Non-pigmented ciliary epithelial cell (primary cell): ENCODE data around the gene UQCC2.

Experiments
- DNase-seq: peaks from one replicate; pipeline ENCODE4 v3.0.0-alpha.2; 2010; ENCODE audit warnings: low read depth

Gene UQCC2

DNA sequence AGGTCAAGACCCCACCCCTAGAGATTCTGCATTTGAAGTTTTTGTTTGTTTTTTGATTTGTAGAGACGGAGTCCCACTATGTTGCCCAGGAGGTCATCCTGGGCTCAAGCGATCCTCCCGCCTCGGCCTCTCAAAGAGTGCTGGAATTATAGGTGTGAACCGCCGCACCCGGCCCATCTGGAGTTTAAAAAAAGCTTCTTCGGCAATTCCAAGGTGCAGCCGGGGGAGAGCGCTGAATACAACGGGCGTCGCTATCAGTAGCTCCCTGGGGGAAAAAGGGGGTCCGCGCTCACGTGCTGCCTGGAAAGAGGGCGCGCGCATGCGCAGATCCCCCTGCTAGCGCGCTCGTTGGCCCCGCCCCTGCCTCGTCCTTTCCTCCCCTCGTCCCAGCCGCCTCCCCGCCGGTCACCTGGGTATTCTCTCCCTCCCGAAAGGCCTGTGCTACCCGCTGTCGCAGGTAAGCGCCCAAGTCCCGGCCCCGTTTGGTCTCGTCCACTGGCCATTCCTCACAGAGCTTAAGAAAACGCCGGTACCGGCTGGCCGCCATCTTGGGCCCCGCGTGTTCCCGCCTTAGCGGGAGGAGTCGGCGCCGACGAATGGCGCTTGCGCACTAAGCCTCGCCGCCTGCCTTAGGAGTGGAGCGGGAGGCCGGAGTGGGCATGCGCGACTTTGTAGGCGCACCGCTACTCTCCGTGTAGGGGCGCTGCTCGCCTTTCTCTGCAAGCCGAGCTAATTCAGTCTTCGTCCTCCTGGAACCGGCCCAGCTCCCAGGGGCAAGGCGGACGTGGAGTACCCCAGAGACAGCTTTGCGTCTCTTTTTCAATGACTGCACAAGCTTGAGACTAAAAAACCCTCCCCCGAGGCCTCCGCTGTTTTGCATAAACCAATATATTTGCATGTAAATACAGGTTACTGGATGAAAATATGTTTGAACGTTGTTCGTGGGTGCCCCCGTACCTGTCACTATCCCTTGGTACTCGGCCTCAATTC, at the start of gene UQCC2:
TSS of gene UQCC2 (minus strand) at position 561 of the 990 bp plus-strand sequence. CDS start at position 547, 14 bp downstream.
- DNase-seq, result peak; percentile 65

- DNase-seq, result no peak
Measured at GRCh38 chr6:33759887-33760629, 48.6 kb upstream of the UQCC2 start.

GRCh38 chr6:33758815-33759216, 47.3 kb upstream of the UQCC2 start:
- DNase-seq, result no peak

DNA sequence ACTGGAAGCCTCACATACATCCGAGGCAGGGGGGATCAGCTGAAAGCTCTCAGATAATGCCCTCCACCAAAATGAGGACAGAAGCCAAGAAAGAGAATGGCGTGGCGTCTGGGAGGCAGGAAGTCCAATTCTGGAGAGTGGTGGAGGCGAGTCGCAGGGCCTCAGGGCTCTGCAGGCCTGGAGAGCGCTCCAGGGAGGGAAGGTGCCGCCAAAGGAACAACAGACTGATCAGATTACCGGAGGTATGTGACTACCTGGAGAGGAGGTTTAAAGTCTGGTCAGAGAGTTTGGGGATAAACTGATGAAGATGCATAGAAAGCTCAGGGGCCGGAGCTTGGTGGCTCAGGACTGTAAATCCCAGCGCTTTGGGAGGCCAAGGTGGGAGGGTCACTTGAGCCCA, 46.4 kb upstream of the UQCC2 start:
- no peak for DNase-seq

DNA sequence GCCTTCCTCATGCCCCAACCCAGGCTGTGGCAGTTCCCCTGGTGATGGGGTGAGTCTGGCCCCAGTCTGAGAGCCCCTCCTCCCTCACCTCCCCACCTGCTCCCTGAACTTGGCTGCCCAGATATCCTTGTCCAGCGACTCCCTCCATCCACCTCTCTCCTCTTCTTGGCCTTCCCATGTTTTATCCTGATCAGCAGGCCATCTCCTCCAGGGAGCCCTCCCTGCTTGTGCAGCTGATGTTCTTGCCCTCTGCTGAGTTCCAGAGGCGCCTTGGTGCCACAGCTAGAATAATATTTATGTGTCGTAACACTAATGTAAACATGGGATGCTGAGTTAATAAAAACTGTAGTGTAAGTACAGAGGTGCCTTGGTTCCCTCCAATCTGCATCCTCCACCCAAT, 45.6 kb upstream of the UQCC2 start:
- no peak for DNase-seq

DNA sequence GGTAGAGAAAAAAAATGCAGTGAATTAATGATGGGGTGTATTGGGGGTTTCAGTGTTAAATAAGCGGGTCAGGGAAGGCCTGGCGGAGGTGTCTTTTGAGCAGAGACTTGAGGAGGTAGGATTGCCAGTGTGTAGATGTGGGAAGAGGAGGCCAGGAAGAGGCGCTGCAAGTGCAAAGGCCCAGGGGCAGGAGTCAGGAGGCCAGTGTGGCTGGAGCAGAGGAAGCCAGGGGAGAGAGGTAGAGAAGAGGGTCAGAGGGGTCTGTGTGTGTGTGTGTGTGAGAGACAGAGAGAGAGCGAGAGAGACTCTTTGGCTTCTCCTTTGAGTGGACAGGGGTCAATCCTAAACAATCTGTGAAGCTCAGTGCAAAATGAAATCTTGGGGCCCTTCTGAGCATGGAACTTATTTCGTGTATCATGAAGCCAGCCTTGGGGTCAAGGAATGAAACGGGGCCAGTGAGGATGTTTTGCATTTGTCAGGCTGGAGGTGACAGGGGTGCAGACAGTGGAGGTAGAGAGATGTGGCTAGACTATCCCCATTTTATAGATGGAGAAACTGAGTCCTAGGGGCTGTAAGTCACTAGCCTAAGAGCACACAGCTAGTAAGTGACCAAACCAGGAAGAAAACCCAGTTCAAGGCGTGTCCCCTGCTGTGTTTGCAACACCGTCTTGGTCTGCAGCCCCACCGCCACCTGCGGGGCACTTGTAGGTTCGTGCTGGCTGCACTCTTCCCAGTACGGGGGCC, 44.9 kb upstream of the UQCC2 start:
- no peak for DNase-seq

- no peak for DNase-seq
Measured at GRCh38 chr6:33755070-33755869, 43.8 kb upstream of the UQCC2 start.

DNA sequence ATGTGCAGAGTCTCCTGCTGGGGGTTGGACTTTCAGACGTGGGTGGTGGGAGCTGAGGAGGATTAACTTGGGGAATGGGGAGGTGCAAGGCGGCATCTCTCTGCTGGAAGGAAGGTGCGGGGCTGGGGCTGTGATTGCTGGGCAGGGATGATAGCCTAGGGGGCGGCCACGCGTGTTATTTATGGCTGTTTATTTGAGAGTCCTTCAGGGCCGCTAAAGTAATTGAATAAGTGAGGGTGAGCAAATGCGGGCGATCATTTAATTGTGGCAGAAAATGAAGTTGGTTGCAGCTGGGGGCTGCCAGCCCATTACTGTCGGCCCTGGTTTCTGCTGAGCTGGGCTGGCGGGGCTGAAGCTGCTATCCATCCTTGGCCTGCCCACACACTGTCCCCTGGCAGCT, 42.7 kb upstream of the UQCC2 start:
- DNase-seq, result no peak

DNA sequence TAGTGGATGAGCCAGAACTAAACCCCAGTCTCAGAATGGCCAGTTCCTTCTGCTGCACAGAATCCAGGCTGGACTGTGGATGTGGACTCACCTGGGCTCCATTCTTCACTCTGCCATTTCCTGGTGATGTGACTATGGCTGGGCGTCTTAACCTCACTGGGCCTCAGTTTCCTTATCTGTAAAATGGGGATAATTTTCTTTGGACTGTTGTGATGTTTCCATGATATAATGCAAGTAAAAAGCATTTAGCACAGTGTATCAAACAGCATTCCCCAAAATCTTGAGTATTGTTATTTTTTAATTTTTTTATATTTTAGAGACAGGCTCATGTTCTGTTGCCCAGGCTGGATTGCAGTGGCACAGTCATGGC, 41.1 kb upstream of the UQCC2 start:
- no peak for DNase-seq

GRCh38 chr6:33751771-33752645, 40.5 kb upstream of the UQCC2 start:
- DNase-seq, result no peak

GRCh38 chr6:33750244-33750991, 38.9 kb upstream of the UQCC2 start:
- no peak for DNase-seq

- no peak for DNase-seq
Measured at GRCh38 chr6:33749401-33749800, 37.9 kb upstream of the UQCC2 start.

DNA sequence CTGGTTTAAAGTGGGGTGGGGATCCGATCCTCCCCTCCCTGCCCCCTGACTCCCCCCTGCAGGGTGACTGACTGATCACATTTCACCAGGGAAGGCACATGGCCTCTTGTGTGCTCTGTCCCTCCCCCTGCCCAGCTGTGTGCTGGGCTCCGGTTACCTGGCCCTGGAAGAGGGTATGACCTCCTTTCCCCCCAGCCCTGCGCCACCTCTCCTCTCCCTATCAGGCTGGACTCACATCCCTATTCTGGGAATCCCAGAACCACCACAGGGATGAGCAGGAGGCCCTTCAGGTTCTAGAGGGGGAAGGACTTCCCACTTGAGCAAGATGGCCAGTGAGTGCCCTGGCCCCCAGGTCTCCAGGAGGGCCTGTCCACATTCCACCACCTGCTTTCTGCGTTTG, 37.3 kb upstream of the UQCC2 start:
- DNase-seq, result no peak

- DNase-seq, result no peak
Measured at GRCh38 chr6:33747823-33748222, 36.3 kb upstream of the UQCC2 start.

GRCh38 chr6:33746651-33747100, 35.2 kb upstream of the UQCC2 start, which contains the start of gene IP6K3:
TSS of gene IP6K3 (minus strand) at chr6:33746905. CDS start at chr6:33735476, 11,429 bp downstream.
- no peak for DNase-seq

DNA sequence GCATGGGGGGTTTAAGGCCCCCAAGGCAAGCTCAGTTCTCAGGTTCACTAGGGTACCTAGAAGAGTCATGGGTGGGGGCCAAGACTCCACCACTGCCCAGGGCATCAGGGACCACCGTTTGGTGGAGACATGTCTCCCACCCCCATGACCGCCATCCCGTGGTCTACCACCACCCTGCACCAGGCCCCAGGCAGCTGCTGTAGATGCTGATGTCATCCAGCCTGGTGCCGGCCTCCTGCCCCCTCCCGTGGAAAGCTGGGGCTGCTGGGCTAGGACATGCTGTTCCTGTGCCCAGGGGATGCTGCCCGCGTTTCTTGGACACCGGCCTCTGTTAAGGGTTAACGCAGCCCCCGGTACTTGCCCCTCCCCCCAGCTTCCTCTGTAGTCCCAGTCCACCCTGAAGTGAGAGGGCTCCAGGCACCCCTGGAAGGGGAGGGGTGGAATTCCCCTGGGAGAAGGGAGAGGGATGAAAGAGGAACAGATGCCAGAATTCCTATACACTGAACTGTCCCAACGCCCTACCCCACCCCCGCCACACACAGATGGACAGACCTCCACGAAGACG, 34.6 kb upstream of the UQCC2 start:
- DNase-seq, result no peak

DNA sequence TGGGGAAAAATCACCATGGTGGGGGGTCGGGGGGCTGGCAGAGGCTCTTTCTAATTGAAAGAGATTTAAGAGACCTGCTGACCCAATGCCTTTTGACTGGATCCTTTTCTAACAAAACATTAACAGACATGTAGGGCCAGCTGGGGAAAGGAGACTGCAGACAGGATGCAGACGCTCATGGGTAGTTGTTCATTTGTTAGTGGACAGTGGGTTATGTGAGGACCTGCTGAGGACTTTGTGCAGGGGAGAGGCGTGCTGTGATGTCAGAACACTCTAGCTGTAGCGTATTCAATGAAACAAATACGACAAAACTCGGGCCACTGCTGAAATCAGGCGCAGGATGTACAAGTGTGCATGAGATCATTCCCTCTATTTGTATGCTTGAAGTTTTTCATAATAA, 34.0 kb upstream of the UQCC2 start:
- DNase-seq, result no peak

GRCh38 chr6:33744895-33745546, 33.5 kb upstream of the UQCC2 start:
- DNase-seq, result no peak
